NCI-H1105 treated with DMSO at 0.1 percent for 48 hours (cell line): ENCODE measurements around the gene DIP2C.
A peak's percentile ranks its signal among the peaks of the same experiment; 100 is the strongest.

Experiments
- DNase-seq: peaks from one replicate; lab custom pipeline; 2025; lab: John Stamatoyannopoulos, UW

Gene DIP2C

DNA sequence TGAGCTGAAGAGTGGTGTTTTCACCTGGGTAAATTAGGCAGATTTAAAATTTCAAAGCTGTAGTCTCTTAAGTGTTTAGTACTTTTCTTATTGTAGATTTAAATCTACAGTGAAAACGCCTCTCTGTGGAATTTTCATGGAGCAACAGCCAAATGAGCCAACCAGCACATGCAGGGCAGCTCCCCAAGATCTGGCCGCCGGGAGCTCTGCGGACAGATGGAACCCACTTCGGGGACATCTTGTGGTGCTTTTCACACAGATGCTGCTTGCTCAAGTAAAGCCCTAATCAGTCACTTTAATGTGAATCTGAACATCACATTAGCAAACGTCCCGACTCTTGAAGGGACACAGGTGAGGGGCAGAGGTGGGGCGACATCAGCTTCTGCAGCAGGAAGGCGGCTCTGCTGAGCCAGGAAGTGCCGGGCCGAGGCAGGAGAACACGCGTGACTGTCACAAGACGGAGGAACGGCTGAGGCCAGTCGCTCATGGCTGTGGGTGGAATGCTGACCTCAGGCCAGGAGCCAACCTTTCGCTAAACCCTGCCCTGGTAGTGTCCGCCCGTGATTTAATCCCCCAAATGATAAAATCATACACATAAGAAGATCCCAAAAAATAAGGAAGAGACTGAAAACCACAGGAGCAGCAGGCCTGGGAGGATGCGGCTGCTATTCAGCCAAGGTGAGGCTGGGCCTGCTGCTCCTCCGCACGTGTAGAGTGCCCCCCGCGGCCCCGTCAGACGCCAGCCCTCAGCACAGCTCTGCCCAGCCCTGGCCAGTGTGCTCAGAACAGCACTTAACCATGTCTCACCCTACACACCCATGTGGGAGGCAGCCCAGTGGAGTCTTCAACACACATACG lies 297.4 kb downstream of the DIP2C start:
- DNase-seq: no peak

- peak; percentile 82 for DNase-seq
Observed at GRCh38 chr10:391305-391704, 298.2 kb downstream of the DIP2C start.

DNA sequence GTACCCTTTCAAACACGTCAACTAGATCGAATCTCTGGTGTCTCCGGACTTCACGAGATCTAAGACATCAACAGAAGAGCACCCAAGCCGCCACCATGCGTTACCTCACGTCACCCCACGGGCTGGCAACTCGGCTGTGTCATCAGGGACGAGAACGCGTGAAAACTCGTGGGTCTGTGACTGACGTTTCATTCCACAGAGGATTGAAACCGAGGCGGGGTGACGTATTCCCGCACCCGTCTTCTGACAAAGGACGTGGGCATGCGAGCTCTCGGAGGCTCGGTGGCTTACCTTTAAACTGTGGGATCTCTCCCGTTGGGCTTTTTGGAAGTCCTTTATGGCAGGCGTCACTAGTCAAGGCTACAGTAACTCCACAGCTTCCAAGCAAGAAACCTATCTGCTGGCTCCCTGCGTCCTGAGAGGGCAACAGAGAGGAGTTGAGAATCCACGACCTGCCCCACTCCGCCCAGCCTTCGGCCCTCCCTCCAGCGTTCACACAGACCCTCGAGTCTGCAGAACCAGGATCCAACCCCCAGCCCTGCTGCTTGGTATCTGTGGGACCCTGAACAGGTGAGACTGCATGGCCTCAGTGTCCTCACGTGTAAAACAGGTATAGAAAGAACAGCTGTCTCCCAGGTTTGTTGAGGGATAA lies 298.9 kb downstream of the DIP2C start:
- DNase-seq: no peak

GRCh38 chr10:389836-390448 lies 299.5 kb downstream of the DIP2C start:
- DNase-seq: no peak

- DNase-seq: no peak
Observed at GRCh38 chr10:389261-389790, 300.1 kb downstream of the DIP2C start.

DNA sequence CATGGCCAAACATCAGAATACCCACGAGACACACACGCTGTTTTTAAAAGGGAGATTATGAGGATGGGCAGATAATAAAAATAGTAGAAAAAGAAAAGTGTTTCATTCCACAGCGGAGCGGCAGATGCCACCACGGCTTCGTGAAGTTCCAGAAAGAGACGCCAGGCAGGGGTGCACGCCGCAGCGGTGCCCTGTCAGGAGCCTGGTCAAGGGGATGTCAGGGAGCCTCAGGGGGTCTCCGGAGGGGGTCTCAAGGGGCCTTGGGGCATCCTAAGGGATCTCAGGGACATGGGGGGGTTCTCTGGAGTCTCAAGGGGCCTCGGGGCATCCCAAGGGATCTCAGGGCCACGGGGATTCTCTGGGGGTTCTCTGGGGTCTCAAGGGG lies 300.8 kb downstream of the DIP2C start:
- DNase-seq: no peak

DNA sequence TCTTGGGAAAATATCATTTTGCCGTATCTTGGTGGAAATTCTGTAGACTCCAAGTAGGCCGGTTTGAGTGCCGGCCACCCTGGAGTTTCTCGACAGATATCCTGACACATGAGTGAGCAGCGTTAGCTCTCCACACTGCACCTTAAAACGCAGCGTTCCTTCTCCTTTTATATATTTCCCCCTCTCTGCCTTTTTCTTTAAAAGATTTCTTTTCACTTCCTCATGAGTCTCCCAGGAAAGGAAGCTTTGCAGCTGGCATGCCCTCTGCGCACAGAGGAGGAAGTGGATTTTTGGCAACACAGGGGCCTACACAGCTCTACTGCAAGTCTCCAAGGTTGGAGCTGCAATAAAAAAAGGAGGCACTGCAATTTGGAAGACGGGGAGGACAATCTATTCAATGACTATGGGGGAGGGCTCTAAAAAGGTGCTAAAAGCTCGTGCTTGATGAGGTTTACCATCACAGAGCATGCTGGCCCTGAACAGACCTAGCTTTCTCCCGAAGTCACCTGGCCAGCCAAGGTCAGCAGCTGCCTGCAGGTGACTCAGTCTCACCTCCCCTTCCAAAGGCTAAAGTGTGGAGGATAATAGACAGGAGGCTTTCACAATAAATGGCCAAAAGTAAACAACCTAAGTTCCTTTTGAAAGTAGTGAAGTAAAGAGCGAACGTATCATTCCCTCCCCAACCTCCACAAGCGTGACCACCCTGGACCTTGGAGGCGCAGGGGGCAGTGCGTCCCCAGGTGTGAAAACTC lies 301.4 kb downstream of the DIP2C start:
- no peak for DNase-seq

- no peak for DNase-seq
Observed at GRCh38 chr10:387593-387891, 301.9 kb downstream of the DIP2C start.

- DNase-seq: no peak
Observed at GRCh38 chr10:386771-387592, 302.5 kb downstream of the DIP2C start.

DNA sequence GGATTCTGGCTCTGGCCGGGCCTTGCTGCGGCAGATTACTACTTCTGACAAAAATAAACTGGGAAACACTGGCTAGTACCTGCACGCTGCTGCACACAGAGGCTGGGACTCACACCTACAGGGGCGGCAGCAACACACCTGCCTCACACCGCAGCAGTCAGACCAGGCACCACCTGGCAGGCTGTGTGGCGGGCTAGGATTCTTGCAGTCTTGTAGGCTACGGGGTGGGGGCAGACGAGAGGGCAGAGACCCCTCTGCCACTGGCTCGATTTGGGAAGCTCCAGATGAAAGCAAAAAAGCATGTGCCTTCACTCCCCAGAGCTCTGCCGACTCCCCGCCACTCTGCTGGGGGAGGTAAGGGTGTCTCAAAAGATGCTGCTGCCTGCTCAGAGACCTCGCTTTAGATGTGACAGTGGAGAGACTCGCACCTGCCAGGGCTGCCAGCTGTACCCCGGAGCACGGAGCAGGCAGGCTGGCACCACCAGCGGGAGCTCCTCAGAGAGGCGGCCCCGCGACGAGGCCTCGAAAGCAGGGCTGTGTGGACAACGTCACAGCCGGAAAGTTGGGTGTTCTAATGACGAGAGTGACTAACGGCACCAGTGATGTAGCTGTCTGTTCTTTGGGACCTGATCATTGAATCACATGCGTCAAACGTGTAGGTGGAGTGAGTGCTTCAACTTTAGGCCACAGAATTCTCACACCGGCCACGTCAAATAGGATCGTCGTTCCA lies 303.7 kb downstream of the DIP2C start:
- DNase-seq: peak; percentile 32

DNA sequence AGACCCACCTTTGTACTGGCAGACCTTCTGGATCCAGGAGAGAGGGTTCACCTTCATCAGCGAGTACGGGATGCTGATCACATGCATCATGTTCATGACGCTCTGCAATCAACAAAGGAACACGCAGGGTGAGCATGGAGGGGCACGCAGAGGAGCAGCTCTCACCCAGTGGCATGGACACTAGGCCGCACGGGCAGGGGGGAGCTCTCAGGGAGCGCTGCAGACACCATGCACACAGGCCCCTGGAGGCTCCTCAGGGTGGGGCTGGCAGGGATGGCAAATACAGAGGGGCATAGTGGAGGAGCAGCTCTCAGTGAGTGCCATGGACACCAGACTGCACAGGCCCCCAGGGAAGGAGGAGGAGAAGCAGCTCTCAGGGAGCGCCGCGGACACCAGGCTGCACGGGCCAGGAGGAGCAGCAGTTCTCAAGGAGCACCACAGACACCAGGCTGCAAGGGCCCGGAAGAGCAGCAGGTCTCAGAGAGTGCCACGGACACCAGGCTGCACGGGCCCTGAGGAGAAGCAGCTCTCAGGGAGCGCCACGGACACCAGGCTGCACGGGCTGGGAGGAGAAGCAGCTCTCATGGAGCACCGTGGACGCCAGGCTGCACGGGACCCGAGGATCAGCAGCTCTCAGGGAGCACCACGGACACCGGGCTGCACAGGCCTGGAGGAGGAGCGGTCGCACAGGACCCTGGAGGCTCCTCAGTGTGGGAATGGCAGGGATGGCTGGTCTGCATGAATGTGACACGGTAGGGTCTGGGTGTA lies 304.7 kb downstream of the DIP2C start:
- DNase-seq: no peak

- no peak for DNase-seq
Observed at GRCh38 chr10:383519-383918, 305.9 kb downstream of the DIP2C start.

GRCh38 chr10:381805-382204 lies 307.7 kb downstream of the DIP2C start:
- no peak for DNase-seq

DNA sequence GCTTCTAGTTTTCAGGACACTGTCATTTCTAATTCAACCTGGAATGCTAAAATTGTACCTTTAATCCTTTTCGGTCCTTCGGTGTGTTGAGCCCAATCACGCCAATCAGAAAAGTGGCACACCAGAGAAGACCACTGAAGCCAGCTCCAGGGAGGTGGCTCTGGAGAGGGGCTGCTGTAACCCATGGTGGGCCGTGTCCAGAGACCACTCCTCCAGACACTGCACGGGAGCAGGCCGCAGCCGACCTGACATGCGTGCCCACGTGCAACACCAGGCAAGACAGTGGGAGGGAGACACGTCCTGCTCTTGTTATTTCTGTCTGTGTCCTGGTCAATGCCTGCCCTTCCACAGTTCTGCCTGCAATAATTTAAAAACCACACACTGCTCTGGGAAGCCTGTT lies 308.1 kb downstream of the DIP2C start:
- no peak for DNase-seq

DNA sequence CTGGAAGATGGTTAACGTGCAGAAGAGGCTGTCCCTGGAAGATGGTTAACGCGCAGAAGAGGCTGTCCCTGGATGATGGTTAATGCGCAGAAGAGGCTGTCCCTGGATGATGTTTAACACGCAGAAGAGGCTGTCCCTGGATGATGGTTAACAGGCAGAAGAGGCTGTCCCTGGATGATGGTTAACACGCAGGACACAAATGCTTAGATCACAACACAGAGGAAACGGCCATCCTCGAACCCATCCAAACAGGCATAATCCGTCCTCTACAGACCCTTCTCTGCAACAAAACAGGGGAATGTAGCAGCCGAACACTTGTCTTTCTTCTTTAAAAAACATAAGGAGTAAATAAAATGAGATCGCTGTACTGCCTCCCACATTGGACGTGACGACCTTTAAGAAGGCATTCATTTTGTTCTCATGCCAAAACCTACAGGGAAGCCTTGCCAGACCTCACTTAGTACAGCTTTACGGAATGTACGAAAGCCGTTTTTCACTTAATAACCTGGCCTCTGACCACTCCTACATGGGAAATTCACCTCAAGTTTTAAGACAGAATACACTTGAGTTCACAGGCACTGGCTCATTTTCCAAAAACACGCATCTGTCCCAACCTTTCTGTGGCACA lies 309.0 kb downstream of the DIP2C start:
- no peak for DNase-seq

DNA sequence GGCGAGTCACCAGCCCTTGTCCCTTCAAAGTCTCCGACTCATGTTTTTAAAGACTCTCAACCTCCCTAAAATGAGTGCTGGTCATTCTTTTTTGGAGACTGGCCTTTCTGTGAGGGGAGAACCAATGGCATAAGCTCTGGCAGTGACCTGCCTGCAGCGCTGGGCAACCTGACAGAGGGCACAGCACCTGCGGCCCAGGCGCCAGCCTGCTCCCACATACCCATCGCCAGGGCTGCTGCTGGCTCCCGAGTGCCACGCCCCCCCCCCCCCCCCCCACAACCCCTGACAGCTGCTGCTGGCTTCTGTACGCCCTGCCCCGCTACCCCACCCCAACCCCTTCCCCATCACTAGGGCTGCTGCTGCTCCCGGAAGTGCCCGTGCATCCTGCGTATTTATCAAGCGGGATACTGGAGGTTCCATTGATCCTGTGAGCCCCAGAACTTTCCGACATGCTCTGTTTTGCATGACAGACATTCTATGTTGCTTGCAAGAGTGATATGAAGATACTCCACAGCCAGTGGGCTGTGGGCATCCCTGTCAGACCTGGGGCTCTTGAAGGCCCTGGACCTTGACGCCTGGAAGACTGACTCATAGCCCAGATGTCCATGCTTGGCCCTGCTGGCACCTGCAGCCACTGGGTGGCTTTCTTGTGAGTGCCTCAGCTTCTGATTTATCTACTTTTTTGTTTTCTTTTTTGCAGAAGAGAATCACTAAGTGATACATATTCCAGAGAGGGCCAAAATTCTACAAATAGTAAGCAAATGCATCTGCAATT lies 310.4 kb downstream of the DIP2C start:
- no peak for DNase-seq

DNA sequence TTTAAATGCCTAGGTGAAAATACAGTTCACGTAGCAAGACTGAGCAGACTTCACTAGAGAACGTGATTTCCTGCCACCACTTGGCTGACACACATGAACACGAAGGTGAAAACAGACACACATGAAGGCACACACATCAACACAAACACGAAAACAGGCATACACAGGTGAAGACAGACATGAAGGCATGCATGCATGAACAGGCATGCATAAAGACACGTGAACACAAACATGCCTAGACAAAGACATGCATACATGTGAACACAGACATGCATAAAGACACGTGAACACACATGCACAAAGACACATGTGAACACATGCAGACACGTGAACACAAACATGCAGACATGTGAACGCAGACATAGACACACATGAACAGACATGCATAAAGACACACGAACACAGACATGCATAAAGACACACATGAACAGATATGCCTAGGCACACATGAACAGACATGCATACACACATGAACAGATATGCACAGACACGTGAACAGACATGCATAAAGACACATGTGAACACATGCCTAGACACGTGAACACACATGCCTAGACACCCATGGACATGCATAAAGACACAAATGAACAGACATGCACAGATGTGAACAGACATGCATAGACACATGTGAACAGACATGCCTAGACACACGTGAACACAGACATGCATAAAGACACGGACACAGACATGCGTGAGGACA lies 311.1 kb downstream of the DIP2C start:
- DNase-seq: no peak

GRCh38 chr10:377228-377627 lies 312.2 kb downstream of the DIP2C start:
- no peak for DNase-seq
